Activated naive CD8-positive, alpha-beta T cell treated with anti-CD3 and anti-CD28 coated beads, Interleukin-2, amount 10 ng/mL, durations not matched to agents 7 days and 5 days (primary cell): Measurements from ENCODE around the gene CXCL6. TPM values are rescaled to one million over a fixed set of nuclear protein-coding genes. Genes with fewer than 3 reads are reported as not detected.

Experiments
- ATAC-seq: fragments of 150-1000 bp; cut with Tn5 transposase; one replicate; pipeline ENCODE4 v1.10.0; 2021; ENCODE audit warnings: low read depth, moderate library complexity
- POLR2A ChIA-PET: fragments of 350-600 bp; sonication (Branson Sonifier 250); formaldehyde crosslinking; loops from one replicate; lab custom pipeline; 2021; ENCODE audit warnings: antibody characterized with exemption; lab: Charles Lee
- DNase-seq: peaks from one replicate; pipeline ENCODE4 v3.0.0; 2021
- H3K27ac Mint-ChIP-seq: one replicate; pipeline ENCODE4 v1.8.0; 2022; ENCODE audit warnings: mild to moderate bottlenecking, mixed read lengths
- H3K27me3 Mint-ChIP-seq: one replicate; pipeline ENCODE4 v1.8.0; 2022; ENCODE audit warnings: mild to moderate bottlenecking, moderate library complexity, mixed read lengths
- H3K36me3 Mint-ChIP-seq: one replicate; pipeline ENCODE4 v1.8.0; 2021; ENCODE audit warnings: mild to moderate bottlenecking, mixed read lengths
- H3K4me1 Mint-ChIP-seq: one replicate; pipeline ENCODE4 v1.8.0; 2021; ENCODE audit warnings: mixed read lengths
- H3K4me3 Mint-ChIP-seq: one replicate; pipeline ENCODE4 v1.8.0; 2022; ENCODE audit warnings: mild to moderate bottlenecking, moderate library complexity, mixed read lengths
- H3K9me3 Mint-ChIP-seq: one replicate; pipeline ENCODE4 v1.8.0; 2021; ENCODE audit warnings: mixed read lengths
- total RNA-seq, 2 experiments: library from RNA; stranded (reverse); gene quantifications; one replicate each; pipeline ENCODE4 v1.2.3, GENCODE V29; 2021

Gene CXCL6
- not detected for total RNA-seq

GRCh38 chr4:73836373-73837279 is at the start of gene CXCL6:
Gene CXCL6 (plus strand): TSS chr4:73836678. CDS start chr4:73836751, 73 bp downstream.
- H3K9me3 Mint-ChIP-seq, result no peaks in the 10 kb centered on the region
- ATAC-seq (no peak), DNase-seq (no peak)
- H3K36me3 Mint-ChIP-seq, result no peaks in the 10 kb centered on the region
- H3K4me3 Mint-ChIP-seq, result peak within 1 kb of the TSS; percentile 39
- POLR2A ChIA-PET, result no interaction called here
- H3K27me3 Mint-ChIP-seq, result peaks cover 17% of the 10 kb centered on the region
- H3K27ac Mint-ChIP-seq, result no peak within 1 kb of the TSS
- no peaks in the 10 kb centered on the region for H3K4me1 Mint-ChIP-seq

GRCh38 chr4:73788411-73788810 is 48.1 kb upstream of the CXCL6 start:
- no peak for ATAC-seq
- Mint-ChIP-seq H3K27me3 (peaks cover 2% of the 10 kb centered on the region), H3K27ac (no peak overlapping the region), H3K4me3 (no peak overlapping the region), H3K36me3 (no peaks in the 10 kb centered on the region), H3K4me1 (no peaks in the 10 kb centered on the region), H3K9me3 (no peaks in the 10 kb centered on the region)
- POLR2A ChIA-PET, result no interaction called here
- no peak for DNase-seq

DNA sequence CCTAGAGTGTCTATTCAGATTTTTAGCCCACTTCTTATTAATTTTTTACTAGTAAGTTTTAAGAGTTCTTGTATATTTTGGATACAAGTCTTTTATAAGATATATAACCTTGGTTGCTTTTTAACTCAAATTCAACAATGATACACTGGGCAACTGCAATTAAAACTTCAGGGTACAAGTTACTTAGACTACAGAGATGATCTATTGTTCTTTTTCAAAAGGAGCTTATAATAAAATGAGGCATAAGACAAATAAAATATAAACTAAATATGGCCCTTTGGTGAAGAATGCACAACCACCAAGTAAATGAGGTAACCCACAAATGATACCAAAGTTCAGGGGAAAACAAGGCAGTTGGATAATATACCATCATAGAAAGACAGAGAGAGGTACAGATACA is 37.6 kb upstream of the CXCL6 start:
- ATAC-seq, result no peak
- Mint-ChIP-seq H3K4me3 (no peak overlapping the region), H3K27ac (no peak overlapping the region), H3K27me3 (no peaks in the 10 kb centered on the region), H3K36me3 (no peaks in the 10 kb centered on the region), H3K9me3 (peaks cover 2% of the 10 kb centered on the region), H3K4me1 (no peaks in the 10 kb centered on the region)
- DNase-seq, result no peak
- POLR2A ChIA-PET, result no interaction called here

GRCh38 chr4:73800206-73800605 is 36.3 kb upstream of the CXCL6 start:
- no peaks in the 10 kb centered on the region for H3K36me3 Mint-ChIP-seq
- H3K9me3 Mint-ChIP-seq, result peaks cover 2% of the 10 kb centered on the region
- H3K27me3 Mint-ChIP-seq, result no peaks in the 10 kb centered on the region
- no peak overlapping the region for H3K4me3 Mint-ChIP-seq
- POLR2A ChIA-PET, result no interaction called here
- ATAC-seq (no peak), DNase-seq (no peak)
- no peak overlapping the region for H3K27ac Mint-ChIP-seq
- H3K4me1 Mint-ChIP-seq, result no peaks in the 10 kb centered on the region

- no peaks in the 10 kb centered on the region for H3K27me3 Mint-ChIP-seq
- H3K36me3 Mint-ChIP-seq, result no peaks in the 10 kb centered on the region
- DNase-seq, result no peak
Observed at GRCh38 chr4:73801692-73802091, 34.8 kb upstream of the CXCL6 start.

GRCh38 chr4:73803213-73803612 is 33.3 kb upstream of the CXCL6 start:
- H3K9me3 Mint-ChIP-seq, result peaks cover 2% of the 10 kb centered on the region

More at GRCh38 chr4:73801692-73802091, 34.8 kb upstream of the CXCL6 start:
- POLR2A ChIA-PET, result no interaction called here
- H3K4me3 Mint-ChIP-seq, result no peak overlapping the region
- no peaks in the 10 kb centered on the region for H3K4me1 Mint-ChIP-seq
- peaks cover 2% of the 10 kb centered on the region for H3K9me3 Mint-ChIP-seq
- H3K27ac Mint-ChIP-seq, result no peak overlapping the region
- ATAC-seq, result no peak

GRCh38 chr4:73810191-73810590 is 26.3 kb upstream of the CXCL6 start:
- POLR2A ChIA-PET, result no interaction called here
- Mint-ChIP-seq H3K27me3 (no peaks in the 10 kb centered on the region), H3K9me3 (no peaks in the 10 kb centered on the region), H3K36me3 (no peaks in the 10 kb centered on the region), H3K27ac (no peak overlapping the region), H3K4me1 (no peaks in the 10 kb centered on the region), H3K4me3 (no peak overlapping the region)
- ATAC-seq (no peak), DNase-seq (no peak)

More at GRCh38 chr4:73803213-73803612, 33.3 kb upstream of the CXCL6 start:
- Mint-ChIP-seq H3K4me3 (no peak overlapping the region), H3K36me3 (no peaks in the 10 kb centered on the region), H3K27me3 (no peaks in the 10 kb centered on the region), H3K27ac (no peak overlapping the region), H3K4me1 (no peaks in the 10 kb centered on the region)
- ATAC-seq (no peak), DNase-seq (no peak)
- POLR2A ChIA-PET, result no interaction called here

DNA sequence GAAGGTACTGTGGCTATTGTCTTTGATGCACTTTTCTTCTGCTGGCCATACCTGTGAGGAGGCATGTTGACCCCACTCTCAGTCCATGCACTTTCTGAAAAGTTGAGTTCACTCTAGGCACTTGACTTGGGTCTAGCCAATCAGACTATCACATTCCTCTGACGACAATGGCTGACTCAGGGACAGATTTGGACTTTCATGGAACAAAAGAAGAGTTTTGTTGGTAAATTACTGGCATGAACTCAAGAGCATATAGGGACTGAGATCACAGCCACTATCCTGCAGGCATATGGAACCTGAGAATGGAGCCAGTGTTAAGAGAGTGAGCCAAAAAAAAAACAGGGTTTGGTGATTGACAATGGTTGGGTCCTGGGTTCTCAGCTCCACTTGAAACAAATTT is 24.6 kb upstream of the CXCL6 start:
- POLR2A ChIA-PET, result no interaction called here
- Mint-ChIP-seq H3K36me3 (no peaks in the 10 kb centered on the region), H3K4me3 (no peak overlapping the region), H3K27ac (no peak overlapping the region), H3K9me3 (peaks cover 2% of the 10 kb centered on the region), H3K4me1 (no peaks in the 10 kb centered on the region), H3K27me3 (no peaks in the 10 kb centered on the region)
- DNase-seq (no peak), ATAC-seq (no peak)

DNA sequence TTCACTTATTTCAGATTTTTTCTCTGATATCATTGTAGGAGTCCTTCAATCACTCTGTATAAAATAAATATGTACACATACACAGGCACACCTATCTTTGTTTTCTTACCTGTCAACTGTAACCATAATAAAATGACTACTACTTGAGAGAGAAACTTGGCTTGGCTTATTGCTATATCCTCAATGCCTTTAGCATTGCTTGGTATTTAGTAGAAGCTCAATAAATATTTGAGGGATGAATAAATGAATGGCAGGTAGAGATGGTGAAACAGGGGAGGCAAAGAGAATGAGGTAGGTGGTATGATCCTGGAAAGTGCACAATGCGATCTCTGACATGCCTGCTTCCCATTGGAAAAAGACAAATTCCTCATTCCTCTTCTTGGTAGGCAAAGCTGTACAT is 21.8 kb upstream of the CXCL6 start:
- ATAC-seq, result no peak
- H3K27me3 Mint-ChIP-seq, result no peaks in the 10 kb centered on the region

DNA sequence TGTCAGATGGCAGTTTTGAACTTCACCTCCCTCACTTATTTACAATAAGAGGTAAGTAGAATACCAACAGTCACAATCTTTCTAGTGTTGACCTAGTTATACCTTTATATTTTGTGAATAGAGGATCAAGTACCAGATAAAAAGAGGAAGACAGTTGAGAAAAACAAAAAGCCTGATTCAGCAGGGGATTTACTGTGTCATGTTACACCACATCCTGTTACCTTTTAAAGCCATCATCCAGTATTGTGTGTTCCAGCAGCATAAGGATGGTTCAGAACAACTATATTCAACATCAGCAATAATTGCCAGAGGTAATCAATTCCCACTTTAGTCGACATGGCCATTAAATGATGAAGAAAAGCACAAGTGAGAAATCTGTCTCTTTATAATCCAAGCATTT is 21.3 kb upstream of the CXCL6 start:
- no peak for ATAC-seq
- Mint-ChIP-seq H3K27me3 (no peaks in the 10 kb centered on the region), H3K36me3 (no peaks in the 10 kb centered on the region), H3K9me3 (peaks cover 2% of the 10 kb centered on the region), H3K4me3 (no peak overlapping the region), H3K4me1 (no peaks in the 10 kb centered on the region), H3K27ac (no peak overlapping the region)
- DNase-seq, result no peak
- POLR2A ChIA-PET, result no interaction called here

More for the DNA sequence above, 21.8 kb upstream of the CXCL6 start:
- Mint-ChIP-seq H3K36me3 (no peaks in the 10 kb centered on the region), H3K27ac (no peak overlapping the region), H3K4me1 (no peaks in the 10 kb centered on the region), H3K9me3 (peaks cover 2% of the 10 kb centered on the region), H3K4me3 (no peak overlapping the region)
- POLR2A ChIA-PET, result no interaction called here
- no peak for DNase-seq

DNA sequence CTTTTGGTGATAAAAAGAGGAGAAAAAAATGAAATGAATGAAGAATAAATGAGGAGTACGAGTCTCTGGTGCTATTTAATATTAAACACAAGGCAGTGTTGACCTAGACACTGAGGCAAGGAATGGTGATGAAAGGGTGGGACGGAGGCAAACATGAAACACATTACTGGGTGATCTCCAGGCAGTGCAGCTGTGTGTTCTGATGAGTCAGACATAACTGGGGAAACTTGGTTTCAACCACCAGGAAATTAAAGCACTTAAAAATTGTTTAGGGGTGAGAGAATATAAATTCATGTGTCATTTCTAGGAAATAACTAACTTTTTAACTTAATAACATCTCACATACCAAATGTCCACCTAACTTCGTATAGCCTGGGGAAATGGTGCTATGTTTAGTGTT is 19.7 kb upstream of the CXCL6 start:
- Mint-ChIP-seq H3K9me3 (peaks cover 2% of the 10 kb centered on the region), H3K36me3 (no peaks in the 10 kb centered on the region), H3K4me1 (no peaks in the 10 kb centered on the region), H3K27me3 (no peaks in the 10 kb centered on the region), H3K27ac (no peak overlapping the region), H3K4me3 (no peak overlapping the region)
- POLR2A ChIA-PET, result no interaction called here
- DNase-seq, result no peak
- no peak for ATAC-seq

- Mint-ChIP-seq H3K4me3 (no peak overlapping the region), H3K4me1 (no peaks in the 10 kb centered on the region), H3K27ac (no peak overlapping the region), H3K9me3 (peaks cover 2% of the 10 kb centered on the region), H3K36me3 (no peaks in the 10 kb centered on the region), H3K27me3 (no peaks in the 10 kb centered on the region)
- DNase-seq (no peak), ATAC-seq (no peak)
- POLR2A ChIA-PET, result no interaction called here
Observed at GRCh38 chr4:73817341-73817740, 19.1 kb upstream of the CXCL6 start.

DNA sequence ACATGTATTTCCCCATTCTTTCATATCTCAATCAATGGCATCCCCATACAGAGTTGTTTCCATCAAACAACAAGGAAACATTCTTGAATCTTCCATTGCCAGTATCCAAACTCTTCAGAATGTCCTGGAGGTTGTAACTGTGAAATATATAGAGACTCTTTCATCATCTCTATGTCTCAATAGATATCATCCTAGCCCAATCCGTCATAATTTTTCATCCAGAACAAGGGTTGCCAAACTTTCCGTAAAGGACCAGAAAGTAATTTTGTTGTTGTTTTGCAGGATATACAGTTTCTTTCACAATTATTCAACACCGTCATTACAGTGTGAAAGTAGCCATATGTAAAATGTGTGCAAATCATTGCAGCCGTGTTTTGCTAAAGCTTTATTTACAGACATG is 15.2 kb upstream of the CXCL6 start:
- POLR2A ChIA-PET, result no interaction called here
- Mint-ChIP-seq H3K27me3 (no peaks in the 10 kb centered on the region), H3K36me3 (no peaks in the 10 kb centered on the region), H3K27ac (no peak overlapping the region), H3K9me3 (peaks cover 2% of the 10 kb centered on the region), H3K4me1 (no peaks in the 10 kb centered on the region), H3K4me3 (no peak overlapping the region)
- ATAC-seq (no peak), DNase-seq (no peak)

DNA sequence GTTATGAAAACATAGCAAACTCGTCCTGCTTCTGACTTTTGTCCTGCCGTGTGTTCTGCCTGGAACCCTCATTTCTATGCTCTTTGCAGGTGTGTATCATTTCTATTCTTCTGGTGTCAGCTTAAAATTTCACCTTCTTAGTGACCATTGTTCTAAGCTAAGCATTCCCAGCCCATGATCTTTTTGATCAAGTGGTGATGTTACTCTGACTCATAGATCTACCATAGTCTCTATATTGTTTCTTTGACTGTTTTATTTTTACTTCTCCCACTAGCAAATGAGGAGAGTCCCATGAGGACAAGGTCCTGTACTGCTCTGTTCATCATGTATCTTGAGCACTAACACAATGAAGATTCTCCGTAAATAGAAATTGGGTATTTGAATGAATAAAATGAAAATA is 14.1 kb upstream of the CXCL6 start:
- Mint-ChIP-seq H3K4me1 (no peaks in the 10 kb centered on the region), H3K27ac (no peak overlapping the region), H3K27me3 (no peaks in the 10 kb centered on the region), H3K4me3 (no peak overlapping the region), H3K9me3 (no peaks in the 10 kb centered on the region), H3K36me3 (no peaks in the 10 kb centered on the region)
- ATAC-seq (no peak), DNase-seq (no peak)
- POLR2A ChIA-PET, result no interaction called here
